Measurements from ENCODE around the gene TTR.

The TTR gene

DNA sequence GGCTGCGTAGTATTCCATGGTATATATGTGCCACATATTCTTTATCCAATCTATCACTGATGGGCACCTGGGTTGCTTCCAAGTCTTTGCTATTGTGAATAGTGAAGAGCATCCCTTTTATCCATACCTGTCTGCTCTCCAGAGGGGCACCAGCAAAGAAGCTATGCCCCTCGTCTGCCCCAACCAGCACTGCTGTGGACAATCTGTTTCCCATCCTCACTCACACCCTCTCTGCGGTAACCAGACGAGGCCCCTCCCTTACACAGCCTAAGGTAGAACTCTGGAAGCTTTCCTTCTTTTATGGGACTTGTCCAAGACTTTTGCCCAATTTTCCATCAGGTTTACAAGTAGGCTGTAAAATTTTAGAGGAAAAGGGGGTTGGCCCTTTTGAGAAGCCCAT is 24.9 kb downstream of the TTR start:
- DNase-seq (ENCODE audit: low spot score), result no peak

DNA sequence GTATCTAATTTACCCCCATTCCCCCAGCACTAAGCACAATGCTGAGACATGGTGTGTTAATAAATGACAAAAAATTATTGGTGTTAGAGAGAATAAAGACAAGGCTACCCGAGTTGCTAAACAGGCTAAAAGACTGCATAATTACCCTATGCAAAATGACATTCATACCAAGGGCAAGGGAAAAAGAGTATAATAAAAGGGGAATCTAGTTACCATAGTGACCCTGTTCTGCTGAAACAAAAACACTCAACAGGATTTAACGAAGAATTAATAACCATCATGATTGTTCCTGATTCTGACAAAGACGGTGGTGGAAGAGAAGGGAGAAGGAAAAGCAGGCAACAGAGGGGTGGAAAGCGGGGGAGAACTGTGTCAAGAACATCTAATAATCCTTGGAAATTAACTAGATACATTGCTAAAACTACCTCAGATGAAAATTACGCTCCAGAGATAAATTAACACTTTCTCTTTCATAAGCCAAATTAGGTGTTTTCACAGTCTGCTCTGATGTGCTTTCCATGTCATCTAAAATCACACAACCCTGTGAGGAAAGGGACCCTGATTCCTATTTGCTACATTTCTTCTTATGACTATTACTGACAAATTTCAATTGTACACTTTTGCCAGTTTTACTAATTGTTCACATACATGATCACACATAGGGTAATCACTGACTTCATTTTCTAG is 25.5 kb downstream of the TTR start:
- DNase-seq (ENCODE audit: low spot score), result no peak

DNA sequence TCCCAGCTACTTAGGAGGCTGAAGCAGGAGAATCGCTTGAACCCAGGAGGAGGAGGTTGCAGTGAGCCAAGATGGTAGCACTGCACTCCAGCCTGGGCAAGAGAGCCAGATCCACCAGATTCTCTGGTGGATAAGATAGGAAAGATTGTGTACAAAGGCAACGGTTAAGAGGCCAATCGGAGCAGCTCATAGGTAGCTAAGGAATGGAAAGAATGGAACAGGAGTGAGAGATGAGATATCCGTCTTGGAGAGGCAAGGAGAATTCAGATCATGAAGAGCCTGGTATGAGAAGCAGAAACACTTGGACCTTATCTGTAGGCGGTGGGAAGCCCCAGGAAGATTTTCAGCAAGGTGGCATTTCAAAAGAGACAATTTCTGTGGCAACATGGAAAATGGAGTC is 27.1 kb downstream of the TTR start:
- DNase-seq (ENCODE audit: low spot score), result no peak

DNA sequence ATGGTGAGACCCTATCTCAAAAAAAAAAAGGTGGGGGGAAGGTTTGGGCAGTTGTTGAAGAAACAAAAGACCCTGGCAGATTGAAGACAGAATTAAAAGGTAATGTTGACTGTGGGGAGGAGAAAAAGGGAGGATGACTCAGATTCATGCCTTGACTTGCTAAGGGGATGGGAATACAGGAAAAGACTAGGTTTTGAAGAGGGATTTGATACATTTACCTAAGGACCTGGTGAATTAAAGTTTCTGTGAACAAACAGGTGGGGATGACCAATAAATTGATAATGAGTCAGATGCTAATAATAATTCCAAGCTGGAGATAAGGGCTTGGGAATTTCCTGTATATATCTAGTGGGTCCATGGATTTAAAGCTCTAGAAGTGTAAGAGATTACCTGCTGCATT is 27.6 kb downstream of the TTR start:
- DNase-seq (ENCODE audit: low spot score), result no peak

DNA sequence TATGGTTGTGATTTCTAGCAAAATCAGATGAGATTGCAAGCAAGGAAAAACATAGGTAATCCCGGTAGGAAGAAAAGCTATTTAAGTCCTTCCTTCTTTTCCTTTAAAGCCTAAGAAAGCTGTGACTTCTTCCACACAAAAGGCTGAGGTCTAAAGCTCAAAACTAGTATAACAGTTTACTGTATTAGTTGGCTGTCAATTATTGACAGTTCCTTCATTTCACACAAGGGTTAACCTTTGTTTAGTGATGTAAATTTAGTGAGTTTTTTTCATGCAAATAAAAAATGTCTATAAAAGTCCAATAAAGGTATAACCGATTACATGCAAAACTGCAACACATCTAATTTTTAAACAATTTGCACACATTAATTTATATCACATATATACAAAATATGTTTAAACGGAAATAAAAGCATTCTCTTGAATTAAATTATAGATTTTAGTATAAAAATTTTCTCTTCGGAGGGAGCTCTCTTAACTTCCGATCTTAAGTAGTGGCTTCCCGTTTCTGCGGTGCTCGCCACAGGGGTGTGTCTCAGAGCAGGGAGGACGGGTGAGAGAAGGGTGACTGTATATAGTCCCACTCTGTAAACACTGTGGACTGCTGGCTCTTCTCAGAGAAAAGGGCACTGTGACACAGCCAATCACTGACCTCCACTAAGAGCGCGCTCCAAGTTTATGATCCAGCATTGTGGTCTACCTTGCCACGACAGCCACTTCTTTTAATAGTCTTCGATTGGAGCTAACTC is 33.4 kb downstream of the TTR start:
- no peak for DNase-seq (ENCODE audit: low spot score)

DNA sequence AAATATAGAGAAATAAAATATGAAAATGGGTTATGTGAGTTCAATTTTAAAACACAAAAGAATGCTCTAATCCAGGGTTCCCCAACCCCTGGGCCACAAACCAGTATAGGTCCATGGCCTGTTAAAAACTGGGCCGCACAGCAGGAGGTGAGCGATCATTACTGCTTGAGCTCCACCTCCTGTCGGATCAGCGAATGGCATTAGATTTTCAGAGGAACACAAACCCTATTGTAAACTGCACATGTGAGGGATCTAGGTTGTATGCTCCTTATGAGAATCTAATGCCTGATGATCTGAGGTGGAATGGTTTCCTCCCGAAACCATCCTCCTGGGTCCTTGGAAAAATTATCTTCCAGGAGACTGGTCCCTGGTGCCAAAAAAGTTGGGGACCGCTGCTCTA is 34.7 kb downstream of the TTR start:
- DNase-seq (ENCODE audit: low spot score), result no peak

DNA sequence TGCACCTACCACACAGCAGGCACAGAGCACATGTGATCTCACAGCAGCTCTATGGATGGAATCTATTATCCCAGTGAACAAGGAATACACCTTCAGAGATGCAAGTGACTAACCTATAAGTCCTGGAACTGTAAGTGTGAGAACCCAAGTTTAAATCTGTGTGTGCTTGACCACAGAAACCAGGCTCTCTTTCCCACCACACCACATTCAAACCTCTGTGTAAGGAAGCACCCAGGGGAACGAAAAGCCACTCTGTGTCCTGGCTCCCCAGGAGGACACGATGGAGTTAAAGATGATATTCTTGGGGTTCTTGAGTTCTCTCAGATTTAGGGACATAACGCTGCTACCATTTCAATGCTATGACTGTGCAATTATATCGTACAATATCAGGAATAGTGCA is 38.9 kb downstream of the TTR start:
- DNase-seq (ENCODE audit: low spot score), result no peak

DNA sequence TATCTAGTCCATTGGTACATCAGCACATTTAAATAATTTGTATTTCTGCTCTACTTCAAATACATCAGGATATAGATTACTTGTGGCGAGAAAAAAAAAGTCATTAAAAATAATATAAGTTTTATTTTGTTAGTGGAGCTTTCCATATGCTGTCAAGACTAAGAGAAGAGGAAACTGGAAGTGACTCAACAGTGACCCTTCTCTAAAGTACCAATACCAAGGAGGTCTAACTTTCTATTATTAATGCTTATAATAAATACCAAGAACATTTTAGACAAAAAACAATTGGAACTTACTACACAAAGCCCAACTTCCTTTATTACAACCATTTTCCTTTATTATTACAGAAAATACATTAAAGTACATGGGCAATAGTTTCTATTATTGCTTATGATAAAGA is 39.8 kb downstream of the TTR start:
- no peak for DNase-seq (ENCODE audit: low spot score)

DNA sequence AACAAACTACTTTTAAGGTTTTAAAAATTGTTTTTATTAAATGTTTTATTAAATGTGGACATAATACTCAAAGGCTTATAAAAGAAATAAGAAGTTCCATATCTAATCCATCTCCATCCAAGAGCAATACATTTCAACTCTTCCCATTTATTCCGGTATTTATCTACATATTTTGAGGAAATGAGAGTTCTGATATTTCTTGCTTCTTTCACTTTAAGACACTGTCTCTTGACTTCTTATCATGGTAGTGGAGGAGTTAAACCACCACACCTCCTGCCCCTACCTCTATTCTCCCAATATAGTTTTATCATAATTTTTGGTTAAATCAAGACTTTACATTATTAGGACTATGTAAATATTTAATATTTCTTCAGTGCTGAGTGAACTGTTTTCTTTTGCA is 40.7 kb downstream of the TTR start:
- DNase-seq (ENCODE audit: low spot score), result no peak

DNA sequence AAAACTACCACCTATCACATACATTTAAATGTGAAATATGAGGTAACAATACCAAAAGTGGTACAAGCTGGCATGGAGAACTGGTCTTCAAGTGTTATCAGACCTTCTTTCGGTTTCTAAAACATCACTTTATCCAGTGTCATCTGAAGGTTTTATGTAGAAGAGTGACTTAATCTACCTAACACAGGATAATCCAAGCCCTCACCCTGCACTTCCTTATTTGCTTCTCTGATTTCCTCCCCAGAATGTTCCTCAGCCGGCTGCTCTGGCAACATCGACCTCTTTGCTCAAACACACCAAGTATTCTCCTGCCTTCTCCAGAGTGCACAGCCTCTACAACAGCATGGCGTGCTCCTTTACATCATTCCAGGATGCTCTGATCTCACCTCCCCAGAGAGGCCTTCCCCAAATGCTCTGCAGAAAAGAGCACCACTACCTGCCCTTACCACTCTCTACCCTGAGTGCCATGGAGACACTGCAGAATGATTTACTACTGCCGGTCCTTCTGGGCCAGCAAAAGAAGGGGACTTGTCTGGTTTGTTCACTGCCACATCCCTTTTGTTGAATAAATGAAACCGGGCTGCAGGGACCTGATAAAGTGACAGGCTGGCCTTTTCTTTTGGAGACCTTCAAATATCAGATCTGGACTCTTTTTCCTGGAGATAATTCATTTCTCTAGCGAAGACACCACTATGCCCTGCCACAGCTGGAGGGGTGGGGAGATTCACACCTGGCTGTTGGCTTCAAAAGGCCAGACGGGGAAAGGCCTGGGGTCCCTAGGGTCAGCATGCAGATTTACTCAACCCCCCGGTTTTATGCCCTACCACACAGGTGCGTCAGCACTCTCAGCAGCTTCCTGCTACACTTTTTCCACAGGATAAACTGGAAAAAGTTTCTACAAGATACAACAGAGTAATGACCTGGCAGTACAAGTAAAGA is 42.0 kb downstream of the TTR start:
- no peak for DNase-seq (ENCODE audit: low spot score)

DNA sequence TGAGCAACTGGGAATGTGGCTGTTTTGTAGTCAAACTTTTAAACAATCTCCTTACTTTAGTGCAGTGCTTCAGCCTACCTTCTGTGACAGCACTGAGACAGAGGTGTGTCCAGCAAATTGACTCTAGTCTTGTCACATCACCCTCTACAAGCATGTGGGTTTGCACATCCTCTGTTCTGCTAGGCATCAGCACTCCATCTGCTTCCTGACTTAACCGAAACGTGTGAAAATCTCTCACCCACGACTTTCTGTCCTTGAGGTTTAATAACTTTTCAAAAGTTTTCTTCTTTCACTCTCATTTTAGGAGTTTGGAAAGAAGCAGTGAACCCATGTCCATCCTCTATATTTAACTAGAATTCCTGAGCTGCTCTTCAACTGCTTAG is 42.6 kb downstream of the TTR start:
- DNase-seq (ENCODE audit: low spot score), result no peak

DNA sequence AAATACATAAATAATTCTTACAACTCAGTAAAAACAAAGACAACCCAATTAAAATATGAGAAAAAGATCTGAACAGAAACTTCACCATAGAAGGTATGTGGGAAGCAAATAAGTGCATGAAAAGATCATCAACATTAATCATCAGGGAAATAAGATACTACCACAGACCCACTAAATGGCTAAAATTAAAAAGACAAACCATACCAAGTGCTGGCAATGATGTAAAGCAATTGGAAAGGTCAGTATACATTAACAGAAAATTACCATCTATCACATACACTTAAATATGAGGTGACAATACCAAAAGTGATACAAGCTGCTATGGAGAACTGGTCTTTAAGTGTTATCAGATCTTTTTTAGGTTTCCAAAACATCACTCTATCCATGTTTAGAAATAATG is 44.7 kb downstream of the TTR start:
- no peak for DNase-seq (ENCODE audit: low spot score)

DNA sequence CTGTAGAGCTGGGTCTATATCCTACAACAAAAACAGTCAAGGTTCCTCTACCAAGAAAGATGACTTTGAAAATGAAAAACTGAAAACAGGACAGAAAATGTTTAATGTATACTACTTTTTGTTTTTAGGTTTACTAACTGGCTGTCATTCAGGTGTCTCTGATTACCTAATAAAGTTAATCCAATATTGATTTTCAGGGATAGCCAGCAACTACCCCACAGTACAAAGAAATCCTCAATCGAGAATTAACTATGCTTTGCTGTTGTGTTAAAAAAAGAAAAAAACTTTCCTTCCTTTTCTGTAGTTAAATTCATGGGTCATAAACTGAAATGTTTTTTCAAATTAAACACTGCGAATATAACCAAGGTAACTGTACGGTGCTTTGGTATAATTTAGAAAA is 45.8 kb downstream of the TTR start:
- DNase-seq (ENCODE audit: low spot score), result no peak

DNA sequence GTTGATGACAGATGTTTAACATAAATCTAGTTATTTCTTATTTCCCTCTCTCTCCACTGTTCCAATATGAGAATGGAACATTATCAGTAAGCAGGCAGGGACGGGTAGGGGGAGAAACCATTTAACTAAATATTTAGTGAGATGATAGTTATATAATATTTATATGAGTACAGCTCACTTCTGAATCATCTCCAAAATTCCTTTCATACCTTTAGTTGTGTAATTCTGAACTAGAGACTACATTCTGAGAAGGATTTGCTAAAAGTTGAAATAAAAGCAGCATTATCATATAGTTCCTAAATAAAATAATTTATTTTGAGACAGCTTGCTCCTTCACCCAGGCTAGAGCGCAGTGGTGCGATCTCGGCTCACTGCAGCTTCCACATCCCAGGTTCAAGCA is 51.3 kb downstream of the TTR start:
- no peak for DNase-seq (ENCODE audit: low spot score)

DNA sequence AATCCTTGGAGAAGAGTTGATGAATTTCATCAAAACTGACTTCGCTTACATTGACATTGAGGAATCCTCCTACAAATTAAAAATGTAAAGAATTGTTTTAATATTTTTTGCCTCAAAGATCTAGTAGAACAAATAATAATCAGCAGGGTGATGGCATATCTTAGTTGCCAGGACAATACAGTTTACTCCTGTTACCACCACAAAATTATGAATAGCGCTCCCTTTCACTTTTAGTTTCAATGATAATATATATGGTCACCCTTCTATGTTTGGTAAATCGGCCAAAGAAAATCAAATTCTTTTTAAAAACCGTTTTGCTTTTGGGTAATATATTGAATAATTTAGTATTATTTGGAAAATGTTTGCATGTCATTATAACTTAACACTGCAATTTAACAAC is 53.7 kb downstream of the TTR start:
- no peak for DNase-seq (ENCODE audit: low spot score)

DNA sequence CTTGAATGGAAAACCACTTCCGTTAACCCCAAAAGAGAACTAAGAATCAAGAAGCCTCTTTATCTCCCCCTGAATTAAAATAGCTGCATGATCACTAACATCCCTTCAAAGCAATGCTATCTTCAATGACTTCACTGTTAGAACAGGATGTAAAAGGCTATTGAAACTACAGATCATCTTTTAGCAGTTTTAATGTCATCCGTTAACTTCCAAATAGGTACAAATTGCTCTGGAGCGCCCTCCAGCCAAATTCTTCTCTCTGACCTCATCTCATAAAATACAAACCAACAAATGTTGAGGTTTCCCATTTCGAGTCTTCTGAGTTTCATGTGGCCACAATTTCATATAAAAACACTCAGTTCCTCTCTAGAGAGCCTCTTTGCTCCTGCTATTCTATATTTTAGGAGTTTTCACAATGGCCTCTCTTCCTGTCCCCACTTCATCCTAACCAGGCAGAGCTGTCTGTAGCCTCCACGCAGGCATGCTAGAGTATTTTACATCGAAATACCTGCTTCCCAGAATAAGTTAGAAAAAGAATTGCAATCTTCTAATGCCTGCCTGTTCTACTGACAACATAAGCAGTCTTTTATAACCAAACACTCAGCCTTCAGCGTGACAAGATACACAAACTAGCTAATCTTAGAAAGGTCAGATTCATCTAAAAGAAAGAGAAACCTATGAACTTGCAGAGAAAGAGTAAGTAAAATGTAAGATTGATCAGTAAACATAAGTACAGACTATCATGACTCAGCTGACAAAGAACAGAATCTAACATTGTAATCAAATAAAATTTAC is 54.9 kb downstream of the TTR start:
- DNase-seq (ENCODE audit: low spot score), result no peak

DNA sequence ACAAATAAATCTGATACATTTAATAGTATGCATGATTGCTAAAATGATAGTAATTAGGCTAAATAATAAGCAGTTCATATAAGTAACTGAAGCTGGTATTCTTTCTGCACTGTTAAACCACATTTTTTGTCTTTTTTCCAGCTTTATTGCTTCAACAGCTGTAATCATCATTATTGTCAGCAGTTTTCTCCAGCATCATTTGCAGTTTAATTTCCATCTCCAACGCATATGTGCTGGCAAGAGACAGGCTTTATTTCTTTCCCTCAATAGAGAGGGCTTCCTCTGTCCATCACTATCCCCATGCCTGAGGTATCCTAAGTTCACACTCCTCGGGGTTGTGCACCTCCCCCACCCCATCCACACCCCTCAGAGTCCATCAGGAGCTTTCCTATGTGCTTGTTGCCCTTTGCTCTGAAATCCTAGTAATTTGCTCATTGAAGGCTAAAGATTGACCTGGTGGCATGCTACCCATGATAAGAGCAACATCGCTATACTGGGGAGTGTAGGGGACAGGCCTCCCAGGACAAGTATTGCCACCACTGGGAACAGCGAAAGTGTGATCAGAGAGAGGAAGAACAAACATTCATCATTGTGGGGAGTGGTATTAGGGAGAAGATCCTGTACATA is 55.6 kb downstream of the TTR start:
- no peak for DNase-seq (ENCODE audit: low spot score)
